Activated CD4-positive, alpha-beta T cell treated with anti-CD3 and anti-CD28 coated beads for 36 hours (primary cell): ENCODE measurements around the gene SCAF4. TPM values are rescaled to one million over a fixed set of nuclear protein-coding genes. Genes with fewer than 3 reads are reported as not detected.
"Not testable (repeated sequence)": the region's sequence is repeated elsewhere in the genome, so short reads cannot be mapped to it uniquely, and the experiment has no call there.

Experiments
- ATAC-seq: fragments of 200-7000 bp; cut with Tn5 transposase; one replicate; pipeline ENCODE4 v1.10.0; 2021; ENCODE audit warnings: mild to moderate bottlenecking, moderate library complexity
- CTCF ChIA-PET: fragments of 350-600 bp; sonication (Branson Sonifier 250); formaldehyde crosslinking; loops from one replicate; lab custom pipeline; 2021; ENCODE audit warnings: antibody characterized with exemption; lab: Charles Lee
- POLR2A ChIA-PET: fragments of 350-600 bp; sonication (Branson Sonifier 250); formaldehyde crosslinking; loops from one replicate; lab custom pipeline; 2021; ENCODE audit warnings: antibody characterized with exemption, inconsistent platforms; lab: Charles Lee
- DNase-seq: peaks from one replicate; pipeline ENCODE4 v3.0.0-alpha.2; 2020
- H3K27ac Mint-ChIP-seq: one replicate; pipeline ENCODE4 v1.8.0; 2021; ENCODE audit warnings: mixed read lengths
- H3K27me3 Mint-ChIP-seq: one replicate; pipeline ENCODE4 v1.8.0; 2021; ENCODE audit warnings: mixed read lengths
- H3K36me3 Mint-ChIP-seq: one replicate; pipeline ENCODE4 v1.8.0; 2021; ENCODE audit warnings: low read depth, mixed read lengths
- H3K4me1 Mint-ChIP-seq: one replicate; pipeline ENCODE4 v1.8.0; 2021; ENCODE audit warnings: mixed read lengths
- H3K4me3 Mint-ChIP-seq: one replicate; pipeline ENCODE4 v1.8.0; 2021; ENCODE audit warnings: mild to moderate bottlenecking, moderate library complexity, mixed read lengths
- H3K9me3 Mint-ChIP-seq: one replicate; pipeline ENCODE4 v1.8.0; 2021; ENCODE audit warnings: low read depth, mixed read lengths
- intact Hi-C, 2 experiments: fragments of 100-400 bp; cut with DNase I in 1 of 2; cut with micrococcal nuclease in 1 of 2; formaldehyde crosslinking; loops; one replicate each; pipeline versions ENCODE4 v1.14.2 to v1.15.1; 2022 to 2024; cut with DNase I, micrococcal nuclease
- total RNA-seq, 2 experiments: library from RNA; stranded (reverse); gene quantifications; one replicate each; pipeline ENCODE4 v1.2.3, GENCODE V29; 2021

The SCAF4 gene
- total RNA-seq, 2 experiments from 2014 or later, result 47.1 to 62.8 TPM

DNA sequence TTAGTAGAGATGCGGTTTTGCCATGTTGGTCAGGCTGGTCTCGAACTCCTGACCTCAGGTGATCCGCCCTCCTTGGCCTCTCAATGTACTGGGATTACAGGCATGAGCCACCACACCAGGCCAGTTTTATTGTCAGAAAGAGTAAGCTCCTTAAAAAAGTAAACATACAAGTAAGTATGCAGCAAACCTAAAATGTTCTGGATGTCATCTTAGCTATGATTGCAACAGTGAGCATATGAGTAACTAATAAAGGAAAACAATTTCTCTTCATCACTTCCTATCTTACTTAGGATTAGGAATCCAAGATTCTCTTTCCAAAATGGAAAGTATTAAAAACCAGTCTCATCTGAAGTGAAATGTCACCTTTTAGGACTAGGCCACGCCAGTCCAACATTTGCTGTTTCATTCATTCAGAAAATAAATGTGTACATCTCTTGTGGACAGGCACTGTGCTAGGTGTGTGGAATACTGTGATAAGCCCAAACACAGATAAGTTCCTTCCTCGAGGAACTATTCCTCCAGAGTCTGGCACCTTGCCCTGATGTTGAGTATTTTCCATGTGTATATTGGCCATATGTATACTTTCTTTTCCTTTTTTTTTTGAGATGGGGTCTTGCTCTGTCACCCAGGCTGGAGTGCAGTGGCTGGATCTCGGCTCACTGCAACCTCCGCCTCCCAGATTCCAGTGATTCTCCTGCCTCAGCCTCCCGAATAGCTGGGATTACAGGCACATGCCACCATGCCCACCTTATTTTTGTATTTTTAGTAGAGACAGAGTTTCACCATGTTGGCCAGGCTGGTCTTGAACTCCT, 5.9 kb upstream of the SCAF4 start:
- H3K27ac Mint-ChIP-seq, H3K4me3 Mint-ChIP-seq, ATAC-seq, CTCF ChIA-PET, H3K36me3 Mint-ChIP-seq, DNase-seq, H3K4me1 Mint-ChIP-seq, H3K27me3 Mint-ChIP-seq, H3K9me3 Mint-ChIP-seq: not testable (repeated sequence)
- intact Hi-C loops, result loop anchor here in 1 of 2 experiments (10.0 kb wide), 1 partner anchor 1037 kb away; the partner anchor contains the start of gene PAXBP1
- POLR2A ChIA-PET, result interaction anchor here (0.7 kb wide), 1 partner anchor 84 kb away, joined by 7 read pairs; no protein-coding TSS in a partner anchor

- Mint-ChIP-seq H3K4me3 (no peak overlapping the region), H3K4me1 (no peaks in the 10 kb centered on the region), H3K36me3 (peaks cover under 1% of the 10 kb centered on the region), H3K27ac (no peak overlapping the region), H3K9me3 (no peaks in the 10 kb centered on the region), H3K27me3 (no peaks in the 10 kb centered on the region)
- no peak for ATAC-seq
- ChIA-PET CTCF (interaction anchor here (0.8 kb wide), 1 partner anchor 844 kb away, joined by 4 read pairs; no protein-coding TSS in a partner anchor), POLR2A (no interaction called here)
- intact Hi-C loops, result loop anchor here in 1 of 2 experiments (10.0 kb wide), 1 partner anchor 1039 kb away; the partner anchor contains the start of gene PAXBP1
- DNase-seq, result no peak
Observed at GRCh38 chr21:31735511-31735992, 3.6 kb upstream of the SCAF4 start.

DNA sequence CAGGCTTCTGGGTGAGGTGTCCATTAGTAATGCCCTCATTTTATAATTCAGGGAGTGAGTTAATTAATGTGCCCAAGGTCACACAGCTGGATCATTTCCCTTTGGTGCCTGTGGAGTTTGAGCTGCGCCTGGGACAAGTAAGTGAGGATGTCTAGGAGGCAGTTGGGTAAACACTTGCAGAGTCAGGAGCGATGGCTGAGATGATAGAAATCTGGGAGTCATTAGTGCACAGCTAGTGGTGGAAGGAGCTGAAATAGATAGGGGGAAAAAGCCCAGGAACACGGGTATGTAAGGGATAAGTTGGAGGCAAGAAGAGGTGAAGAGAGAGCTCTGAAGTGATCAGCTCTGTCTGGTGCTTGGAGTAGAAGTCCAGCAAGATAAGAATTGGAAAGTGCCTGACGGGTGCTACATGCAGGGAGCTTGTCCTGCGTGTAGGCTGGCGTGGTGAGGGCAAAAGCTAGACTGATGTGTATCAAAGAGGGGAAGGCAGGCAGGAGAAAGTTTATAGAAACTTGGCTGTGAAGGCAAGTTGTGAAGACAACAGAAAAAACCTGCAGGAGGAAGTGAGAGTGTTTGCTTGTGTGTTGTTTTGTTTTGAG, 1.7 kb upstream of the SCAF4 start:
- POLR2A ChIA-PET, result no interaction called here
- intact Hi-C loops, result loop anchor here in 1 of 2 experiments (2.0 to 10.0 kb wide), 7 partner anchors 381 to 1909 kb away; partner anchors contain the start of genes CRYZL1, EVA1C, GART and ITSN1
- H3K27ac Mint-ChIP-seq, result no peak overlapping the region
- CTCF ChIA-PET, result interaction anchor here (1.0 kb wide), 2 partner anchors 9 to 12 kb away, joined by 3 read pairs; no protein-coding TSS in a partner anchor
- no peak overlapping the region for H3K4me3 Mint-ChIP-seq
- H3K27me3 Mint-ChIP-seq, result no peaks in the 10 kb centered on the region
- DNase-seq (no peak), ATAC-seq (no peak)
- H3K36me3 Mint-ChIP-seq, result peaks cover 3% of the 10 kb centered on the region
- peaks cover 7% of the 10 kb centered on the region for H3K4me1 Mint-ChIP-seq
- H3K9me3 Mint-ChIP-seq, result no peaks in the 10 kb centered on the region

DNA sequence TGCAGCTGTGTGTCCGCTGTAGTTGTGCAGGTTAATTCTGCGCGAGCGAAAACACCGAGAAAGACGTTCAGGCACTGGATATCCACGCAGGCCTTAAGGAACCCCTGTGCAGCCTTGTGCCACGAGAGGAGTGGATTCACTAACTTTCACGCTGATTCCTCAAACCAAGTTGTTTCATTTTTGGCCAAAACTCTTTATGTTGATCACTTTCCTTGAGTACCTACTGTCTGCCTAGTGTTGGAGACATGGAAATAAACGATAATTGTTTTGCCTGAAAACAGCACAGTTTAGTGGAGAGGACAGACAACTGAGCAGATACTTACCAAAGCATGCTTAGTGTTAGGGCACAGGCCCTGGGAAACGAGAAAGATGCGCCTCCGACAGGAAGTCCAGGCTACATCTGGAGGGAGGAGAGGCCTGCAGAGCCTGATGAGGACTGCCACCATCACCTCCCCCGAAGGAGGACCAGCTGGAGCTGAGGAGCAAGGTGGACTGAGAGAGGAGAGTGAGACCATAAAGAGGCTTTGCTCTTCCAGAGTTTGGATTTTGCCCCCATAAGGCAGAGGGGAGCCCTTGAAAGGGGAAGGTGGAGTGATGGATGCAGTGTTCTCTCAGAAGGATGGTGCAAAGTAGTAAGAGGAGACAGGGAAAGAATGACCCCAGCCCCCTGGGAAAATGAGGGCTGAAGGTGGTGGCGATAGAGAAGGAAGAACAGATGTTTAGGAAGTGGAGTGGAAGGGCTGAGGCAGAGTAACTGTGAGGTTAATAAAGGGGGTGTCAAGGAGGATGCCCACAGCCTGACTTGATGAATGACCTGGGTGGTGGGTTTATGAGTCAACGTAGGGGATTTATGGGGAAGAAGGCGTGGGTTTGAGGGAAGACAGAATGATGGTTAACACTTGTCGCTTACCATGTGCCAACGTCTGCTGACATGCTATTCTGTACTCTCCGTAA, 956 bp upstream of the SCAF4 start:
- H3K36me3 Mint-ChIP-seq, result peaks cover 3% of the 10 kb centered on the region
- DNase-seq (peak; percentile 47), ATAC-seq (peak; percentile 11)
- ChIA-PET POLR2A (no interaction called here), CTCF (interaction anchor here (0.7 to 1.0 kb wide), 2 partner anchors 9 to 173 kb away, joined by 3 read pairs; no protein-coding TSS in a partner anchor)
- H3K27me3 Mint-ChIP-seq, result no peaks in the 10 kb centered on the region
- H3K4me1 Mint-ChIP-seq, result peaks cover 7% of the 10 kb centered on the region
- intact Hi-C loops, result loop anchor here in 1 of 2 experiments (1.0 to 10.0 kb wide), 12 partner anchors 64 to 1909 kb away; partner anchors contain the start of genes CRYZL1, EVA1C, GART and ITSN1
- H3K9me3 Mint-ChIP-seq, result no peaks in the 10 kb centered on the region
- H3K4me3 Mint-ChIP-seq, result no peak overlapping the region
- H3K27ac Mint-ChIP-seq, result no peak overlapping the region

DNA sequence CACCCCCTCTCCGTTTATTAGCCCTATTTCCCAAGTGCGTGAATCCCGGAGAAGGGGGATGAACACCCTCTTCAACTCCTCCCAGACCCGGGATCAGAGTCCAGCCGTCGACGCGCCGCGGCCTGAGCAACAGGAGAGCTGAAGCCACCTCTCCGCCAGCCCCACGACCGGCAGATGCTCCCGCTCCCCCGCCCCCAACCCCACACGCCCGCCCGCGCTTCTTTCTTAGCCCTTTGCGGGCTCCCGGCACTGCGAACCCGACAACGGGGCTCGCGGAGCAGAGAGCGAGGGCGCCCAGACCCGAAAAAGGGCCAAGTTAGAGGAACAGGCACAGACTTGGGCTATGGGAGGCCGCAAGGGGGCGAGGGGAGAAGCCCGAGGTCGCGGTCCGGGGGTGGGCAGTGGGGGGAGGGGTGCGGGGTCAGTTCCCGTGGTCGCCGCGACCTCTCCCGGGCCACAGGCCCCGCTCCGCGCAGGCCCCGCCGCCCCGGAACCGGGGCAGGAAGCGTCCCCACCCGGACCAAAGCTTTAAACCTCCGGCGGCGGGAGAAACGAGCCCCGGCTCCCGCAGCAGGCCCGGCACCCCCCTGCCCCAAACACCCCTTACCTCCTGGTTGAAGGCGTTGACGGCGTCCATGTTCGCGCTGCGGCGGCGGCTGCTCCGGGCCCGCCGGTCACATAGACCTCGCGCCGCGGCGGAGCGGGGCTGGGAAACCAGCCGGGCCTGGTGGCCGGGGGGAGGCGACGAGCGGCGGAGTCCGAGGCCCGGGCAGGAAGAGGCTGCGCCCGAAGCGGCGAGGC, 662 bp downstream of the SCAF4 start:
- DNase-seq (peak; percentile 72), ATAC-seq (peak; percentile 32)
- ChIA-PET POLR2A (no interaction called here), CTCF (interaction anchor here (0.9 kb wide), 1 partner anchor 25 kb away, joined by 3 read pairs; no protein-coding TSS in a partner anchor)
- H3K4me3 Mint-ChIP-seq, result no peak overlapping the region
- H3K9me3 Mint-ChIP-seq, result no peaks in the 10 kb centered on the region
- intact Hi-C loops, result loop anchor here (2.0 to 10.0 kb wide), 7 partner anchors 16 to 1911 kb away; partner anchors contain the start of genes CRYZL1 (in 1 of the 2), EVA1C (in 1 of the 2), GART (in 1 of the 2) and ITSN1 (in 1 of the 2)
- H3K36me3 Mint-ChIP-seq, result peaks cover 13% of the 10 kb centered on the region
- H3K4me1 Mint-ChIP-seq, result peaks cover 18% of the 10 kb centered on the region
- peak overlapping the region; percentile 78 for H3K27ac Mint-ChIP-seq
- no peaks in the 10 kb centered on the region for H3K27me3 Mint-ChIP-seq

GRCh38 chr21:31730712-31731055, 1.2 kb downstream of the SCAF4 start:
- no peak overlapping the region for H3K4me3 Mint-ChIP-seq
- peak overlapping the region; percentile 77 for H3K27ac Mint-ChIP-seq
- ATAC-seq (no peak), DNase-seq (peak; percentile 28)
- CTCF ChIA-PET, result interaction anchor here (0.9 kb wide), 1 partner anchor 24 kb away, joined by 3 read pairs; no protein-coding TSS in a partner anchor
- H3K4me1 Mint-ChIP-seq, result peaks cover 18% of the 10 kb centered on the region
- no peaks in the 10 kb centered on the region for H3K9me3 Mint-ChIP-seq
- intact Hi-C loops, result loop anchor here (2.0 to 10.0 kb wide), 7 partner anchors 16 to 1912 kb away; partner anchors contain the start of genes CRYZL1 (in 1 of the 2), EVA1C (in 1 of the 2), GART (in 1 of the 2) and ITSN1 (in 1 of the 2)
- POLR2A ChIA-PET, result no interaction called here
- peaks cover 13% of the 10 kb centered on the region for H3K36me3 Mint-ChIP-seq
- H3K27me3 Mint-ChIP-seq, result no peaks in the 10 kb centered on the region

GRCh38 chr21:31729622-31730343, 2.1 kb downstream of the SCAF4 start:
- peaks cover 27% of the 10 kb centered on the region for H3K4me1 Mint-ChIP-seq
- H3K36me3 Mint-ChIP-seq, result peaks cover 13% of the 10 kb centered on the region
- H3K9me3 Mint-ChIP-seq, result no peaks in the 10 kb centered on the region
- H3K27me3 Mint-ChIP-seq, result no peaks in the 10 kb centered on the region
- intact Hi-C loops, result loop anchor here (2.0 to 10.0 kb wide), 9 partner anchors 15 to 1913 kb away; partner anchors contain the start of genes CRYZL1 (in 1 of the 2), EVA1C (in 1 of the 2), GART (in 1 of the 2) and ITSN1 (in 1 of the 2)
- peak overlapping the region; percentile 15 for H3K27ac Mint-ChIP-seq
- CTCF ChIA-PET, result interaction anchor here (0.8 to 1.1 kb wide), 3 partner anchors 43 to 475 kb away, joined by 3 to 5 read pairs (median 4); no protein-coding TSS in a partner anchor
- no peak for ATAC-seq
- POLR2A ChIA-PET, result no interaction called here
- no peak overlapping the region for H3K4me3 Mint-ChIP-seq
- DNase-seq, result no peak

- Mint-ChIP-seq H3K27me3 (no peaks in the 10 kb centered on the region), H3K27ac (no peak overlapping the region), H3K36me3 (peaks cover 13% of the 10 kb centered on the region), H3K4me3 (no peak overlapping the region), H3K9me3 (no peaks in the 10 kb centered on the region), H3K4me1 (peaks cover 35% of the 10 kb centered on the region)
- intact Hi-C loops, result loop anchor here (2.0 to 10.0 kb wide), 2 partner anchors 70 to 1014 kb away; partner anchors contain the start of genes KRTAP21-3 (in 1 of the 2) and SOD1 (in 1 of the 2)
- CTCF ChIA-PET, result interaction anchor here (0.8 to 1.1 kb wide), 3 partner anchors 42 to 474 kb away, joined by 3 to 5 read pairs (median 4); no protein-coding TSS in a partner anchor
- POLR2A ChIA-PET, result no interaction called here
- DNase-seq (no peak), ATAC-seq (no peak)
Observed at GRCh38 chr21:31728952-31729351, 3.0 kb downstream of the SCAF4 start.

GRCh38 chr21:31728191-31728590, 3.7 kb downstream of the SCAF4 start:
- DNase-seq (no peak), ATAC-seq (no peak)
- H3K36me3 Mint-ChIP-seq, result peaks cover 16% of the 10 kb centered on the region
- H3K27ac Mint-ChIP-seq, result no peak overlapping the region
- H3K4me3 Mint-ChIP-seq, result no peak overlapping the region
- POLR2A ChIA-PET, result no interaction called here
- H3K9me3 Mint-ChIP-seq, result no peaks in the 10 kb centered on the region
- H3K27me3 Mint-ChIP-seq, result no peaks in the 10 kb centered on the region
- intact Hi-C loops, result loop anchor here (2.0 to 10.0 kb wide), 2 partner anchors 69 to 1013 kb away; partner anchors contain the start of genes KRTAP21-3 (in 1 of the 2) and SOD1 (in 1 of the 2)
- H3K4me1 Mint-ChIP-seq, result peaks cover 40% of the 10 kb centered on the region
- CTCF ChIA-PET, result no interaction called here
